ENCODE measurements around the gene MAP3K14.

Gene MAP3K14

DNA sequence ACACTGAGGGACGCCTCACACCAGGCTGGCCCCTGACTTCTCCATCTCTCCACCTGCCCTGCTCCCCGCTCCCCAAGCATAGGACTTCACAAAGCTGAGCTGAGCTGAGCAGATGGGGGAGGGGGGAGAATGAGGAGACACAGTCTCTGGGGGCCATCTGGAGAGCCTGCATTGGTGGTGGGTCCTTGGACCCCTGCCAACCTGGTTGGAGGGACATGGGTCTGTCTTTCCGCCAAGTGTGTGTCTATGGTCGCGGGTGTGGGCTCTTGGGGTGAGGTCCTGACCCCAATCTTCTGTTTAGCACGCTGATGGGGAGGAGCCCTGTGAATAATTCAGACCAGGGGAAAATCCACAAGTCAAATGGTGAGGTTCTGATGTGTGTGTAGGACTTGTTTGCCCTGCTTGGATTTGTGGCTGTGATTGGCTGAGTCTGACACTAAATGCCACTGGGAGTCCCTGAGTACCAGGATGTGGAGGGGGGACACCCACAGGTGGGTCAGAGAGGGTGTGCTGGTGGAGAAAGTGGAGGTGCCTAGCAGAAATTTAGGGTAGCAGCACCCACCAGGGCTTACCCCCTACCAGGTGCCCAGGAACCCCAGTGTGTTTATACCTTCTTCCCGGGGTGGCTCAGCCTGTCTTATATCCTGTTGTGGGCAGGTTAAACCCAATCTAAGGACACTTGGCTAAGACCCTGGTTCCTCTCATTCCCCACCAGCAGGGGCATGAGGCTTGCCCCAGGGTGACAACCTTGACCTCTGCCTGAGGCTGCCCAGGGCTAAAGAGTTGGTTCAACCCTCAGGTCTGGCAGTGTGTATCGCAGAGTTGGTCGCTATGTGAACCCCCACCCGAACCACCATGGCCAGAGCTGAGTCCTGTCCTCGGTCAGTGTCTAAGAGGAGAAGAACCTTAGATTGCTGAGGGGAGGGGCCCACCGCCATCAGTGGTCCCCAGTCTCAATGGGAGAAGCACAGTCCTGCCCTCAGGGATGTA lies 93.0 kb downstream of the MAP3K14 start:
- no peak for DNase-seq (ENCODE audit: low read depth in 2 of 2)

GRCh38 chr17:45222996-45223538 lies 93.8 kb downstream of the MAP3K14 start:
- no peak for DNase-seq (ENCODE audit: low read depth in 2 of 2)

- no peak for DNase-seq (ENCODE audit: low read depth in 2 of 2)
Observed at GRCh38 chr17:45222289-45222995, 94.4 kb downstream of the MAP3K14 start.

GRCh38 chr17:45222014-45222288 lies 94.9 kb downstream of the MAP3K14 start:
- no peak for DNase-seq (ENCODE audit: low read depth in 2 of 2)

DNA sequence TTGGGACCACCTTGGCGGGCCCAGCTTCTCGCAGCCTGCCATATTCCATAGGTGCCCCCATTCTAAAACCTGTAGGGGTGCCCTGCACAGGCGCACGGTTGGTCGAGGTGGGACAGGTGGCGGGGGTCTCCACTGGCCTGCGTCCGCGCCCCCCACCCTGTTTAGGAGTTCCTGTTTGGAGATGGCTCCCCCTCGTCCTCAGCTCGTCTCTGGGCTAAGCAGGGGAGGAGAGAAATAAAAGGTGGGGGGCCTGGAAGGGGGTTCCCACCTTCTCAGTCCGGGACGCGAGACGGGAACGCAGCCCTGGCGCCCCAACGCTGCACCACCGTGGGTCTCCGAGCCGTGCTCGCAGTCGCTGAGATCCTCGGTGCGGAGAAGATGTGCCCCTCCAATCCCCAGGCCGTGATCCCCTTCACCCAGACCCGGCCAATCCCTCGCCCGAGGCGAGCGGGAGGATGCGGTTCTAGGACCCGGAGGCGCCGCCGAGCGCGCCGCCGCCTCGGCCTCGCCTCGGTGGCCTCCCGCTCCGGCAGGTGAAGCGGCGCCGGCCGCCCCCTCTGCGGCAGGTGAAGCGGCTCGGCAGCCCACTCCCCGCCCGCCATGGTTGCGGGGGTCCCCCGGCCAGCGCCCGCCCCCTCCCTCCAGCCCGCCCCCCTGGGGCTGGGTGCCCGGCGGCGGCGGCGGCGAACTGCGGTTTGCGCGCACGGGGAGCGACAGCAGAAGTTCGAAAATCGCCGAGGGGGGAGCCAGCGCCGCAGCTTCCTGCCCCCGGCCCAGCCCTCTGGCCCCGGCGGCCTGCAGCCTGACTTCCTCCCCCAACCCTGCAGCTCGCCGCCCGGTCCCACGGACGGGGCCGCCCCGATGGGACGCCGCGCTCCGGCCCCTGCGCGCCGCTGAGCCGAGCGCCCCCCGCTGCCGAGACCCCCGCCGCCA lies 95.5 kb downstream of the MAP3K14 start, which contains the start of gene FMNL1:
Gene FMNL1, plus strand, starts transcription at position 805 of the 933 bp plus-strand sequence. CDS start 240 bp downstream, outside the sequence.
- DNase-seq (ENCODE audit: low read depth in 2 of 2) = no peak

- DNase-seq (ENCODE audit: low read depth in 2 of 2) = no peak
Observed at GRCh38 chr17:45220079-45220478, 96.7 kb downstream of the MAP3K14 start.

DNA sequence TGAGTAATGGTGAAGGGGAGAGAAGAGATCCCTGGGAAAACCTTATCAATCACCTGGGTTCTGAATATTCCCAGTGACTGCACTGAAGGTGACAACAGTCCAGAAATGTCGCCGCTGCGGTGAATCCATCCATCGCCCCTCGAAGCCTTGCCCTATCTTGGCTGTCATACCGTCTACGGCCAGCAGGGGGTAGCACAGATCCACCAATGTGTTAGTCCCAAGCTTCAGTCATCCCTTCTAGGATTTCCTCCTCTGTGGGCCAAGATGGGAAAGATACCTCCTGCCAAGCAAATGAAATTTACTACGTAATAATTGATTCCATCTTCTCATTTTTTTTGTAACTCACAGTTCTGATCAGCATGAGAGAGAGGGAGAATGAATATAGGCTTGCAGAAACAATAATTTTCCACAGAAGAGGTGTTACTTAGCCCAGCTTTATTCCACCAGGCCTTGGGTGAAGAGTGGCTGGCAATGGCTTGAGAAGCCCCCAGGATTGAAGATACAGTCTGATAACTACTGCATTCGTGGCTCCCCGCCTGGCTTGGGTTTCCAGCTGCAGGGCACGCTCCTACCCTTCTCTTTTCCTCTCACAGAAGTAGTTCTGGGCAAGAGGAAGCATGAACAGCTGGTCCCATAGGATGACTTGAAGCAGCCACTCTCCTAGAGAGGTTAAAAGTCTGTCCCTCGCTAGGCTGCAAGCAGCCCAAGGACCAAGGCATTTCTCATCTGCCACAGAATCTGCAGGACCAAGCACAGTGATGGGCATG lies 97.7 kb downstream of the MAP3K14 start:
- peak; percentile 66 to 79 for DNase-seq (ENCODE audit: low read depth in 2 of 2)
